K562 (cell line): ENCODE data around the gene SOX30. TPM values are rescaled to one million over a fixed set of nuclear protein-coding genes. Genes with fewer than 3 reads are reported as not detected.

Source experiments
- BDP1 ChIP-seq: IDR thresholded peaks from 3 replicates; pipeline ENCODE4 v1.6.1; 2011; ENCODE audit not compliant: insufficient read length, insufficient read depth
- CBFA2T2 ChIP-seq: fragments of 450-650 bp; conservative IDR thresholded peaks from 2 replicates; pipeline ENCODE4 v1.6.1; 2017; ENCODE audit warnings: mild to moderate bottlenecking
- HNRNPK ChIP-seq: fragments of 200-400 bp; formaldehyde crosslinking; IDR thresholded peaks from one replicate; pipeline ENCODE4 v1.6.1; 2018; ENCODE audit warnings: mild to moderate bottlenecking, low read depth, low read length; ENCODE audit not compliant: poor library complexity, severe bottlenecking
- IRF2 ChIP-seq: sonication (generic); formaldehyde crosslinking; IDR thresholded peaks from 2 replicates; pipeline ENCODE4 v1.8.1; 2022; ENCODE audit warnings: mild to moderate bottlenecking, missing genetic modification reagents
- KAT2B ChIP-seq: IDR thresholded peaks from one replicate; pipeline ENCODE4 v1.6.1; 2012; ENCODE audit warnings: low read depth, mild to moderate bottlenecking, control low read depth, inconsistent platforms, low read length, moderate library complexity
- MYNN ChIP-seq, 2 experiments: sonication (generic); formaldehyde crosslinking in 1 of 2; IDR thresholded peaks; 2 replicates each; pipeline versions ENCODE4 v1.5.0 to v1.6.1; 2016 to 2020; ENCODE audit warnings: antibody characterized with exemption in 1 of 2, missing genetic modification reagents in 1 of 2
- NBN ChIP-seq: fragments of 450-650 bp; IDR thresholded peaks from 2 replicates; pipeline ENCODE4 v1.6.1; 2016; ENCODE audit warnings: low read depth, mild to moderate bottlenecking
- NCOA6 ChIP-seq: fragments of 450-650 bp; IDR thresholded peaks from 2 replicates; pipeline ENCODE4 v1.6.1; 2017; ENCODE audit warnings: mild to moderate bottlenecking
- NRF1 ChIP-seq, 2 experiments: fragments of 450-650 bp; IDR thresholded peaks in 1 of 2; conservative IDR thresholded peaks in 1 of 2; 2 replicates each; pipeline ENCODE4 v1.6.1; 2014; ENCODE audit warnings: mild to moderate bottlenecking in 2 of 2
- SMAD1 ChIP-seq: fragments of 150-350 bp; IDR thresholded peaks from 2 replicates; pipeline ENCODE4 v1.6.1; 2014; ENCODE audit warnings: low read length, low read depth; ENCODE audit not compliant: partially characterized antibody
- TAF15 ChIP-seq: fragments of 200-400 bp; formaldehyde crosslinking; IDR thresholded peaks from 2 replicates; pipeline ENCODE4 v1.6.1; 2017; ENCODE audit warnings: mild to moderate bottlenecking, low read depth, low read length, moderate library complexity
- TCF3 ChIP-seq: sonication (generic); formaldehyde crosslinking; IDR thresholded peaks from 2 replicates; pipeline ENCODE4 v1.4.0; 2020; ENCODE audit warnings: mild to moderate bottlenecking, missing genetic modification reagents
- ZNF12 ChIP-seq: sonication (generic); formaldehyde crosslinking; IDR thresholded peaks from 2 replicates; pipeline ENCODE4 v1.4.0; 2020; ENCODE audit warnings: mild to moderate bottlenecking, missing genetic modification reagents
- polyA plus RNA-seq, 8 experiments: library from polyadenylated mRNA; depleted of rRNA in 4 of 8; stranded (reverse) in 5 of 8; unstranded in 3 of 8; fragments of >200 nt; fragmentation: Nextera tagmentation in 2 of 8; fragmentation: Illumina TruSeq in 1 of 8; extraction: Ambion mirVana in 2 of 8; extraction: Trizol in 1 of 8; gene quantifications; 2 replicates each; pipeline versions ENCODE4 v1.2.1 to v1.2.3, GENCODE V29; 2011 to 2014; ENCODE audit warnings: inconsistent platforms in 1 of 8, missing spikeins in 1 of 8
- total RNA-seq, 7 experiments: library from RNA; depleted of rRNA in 6 of 7; stranded (reverse); fragments of >200 nt in 6 of 7; fragmentation: Illumina TruSeq in 2 of 7; extraction: Trizol in 2 of 7; gene quantifications; 2 replicates each; pipeline versions ENCODE4 v1.2.1 to v1.2.3, GENCODE V29; 2011 to 2021; ENCODE audit warnings: low replicate concordance in 1 of 7
- TF ChIP-seq, protein P1 (sequence below): fragments of 200-600 bp; sonication (generic); IDR thresholded peaks from one replicate; pipeline ENCODE4 v1.6.1; 2012; ENCODE audit warnings: mild to moderate bottlenecking, low read depth, low read length, inconsistent platforms
- TF ChIP-seq, protein P2 (sequence below): fragments of 250-450 bp; sonication (Bioruptor Pico); IDR thresholded peaks from 2 replicates; pipeline ENCODE4 v1.8.0; 2022; ENCODE audit warnings: moderate library complexity, mild to moderate bottlenecking, inconsistent platforms
- TF ChIP-seq, protein P3 (sequence below): sonication (generic); formaldehyde crosslinking; IDR thresholded peaks from 2 replicates; pipeline ENCODE4 v1.8.1; 2023; ENCODE audit warnings: mild to moderate bottlenecking, missing genetic modification reagents, moderate library complexity

Gene SOX30
- total and polyA plus RNA-seq, 9 of the 15 experiments (the other 6 are each of a cell fraction or from before 2014, with no cell fraction given) = not detected

GRCh38 chr5:157640406-157641066 lies 11.7 kb downstream of the SOX30 start (continued):
- TF ChIP-seq, protein P1, sequence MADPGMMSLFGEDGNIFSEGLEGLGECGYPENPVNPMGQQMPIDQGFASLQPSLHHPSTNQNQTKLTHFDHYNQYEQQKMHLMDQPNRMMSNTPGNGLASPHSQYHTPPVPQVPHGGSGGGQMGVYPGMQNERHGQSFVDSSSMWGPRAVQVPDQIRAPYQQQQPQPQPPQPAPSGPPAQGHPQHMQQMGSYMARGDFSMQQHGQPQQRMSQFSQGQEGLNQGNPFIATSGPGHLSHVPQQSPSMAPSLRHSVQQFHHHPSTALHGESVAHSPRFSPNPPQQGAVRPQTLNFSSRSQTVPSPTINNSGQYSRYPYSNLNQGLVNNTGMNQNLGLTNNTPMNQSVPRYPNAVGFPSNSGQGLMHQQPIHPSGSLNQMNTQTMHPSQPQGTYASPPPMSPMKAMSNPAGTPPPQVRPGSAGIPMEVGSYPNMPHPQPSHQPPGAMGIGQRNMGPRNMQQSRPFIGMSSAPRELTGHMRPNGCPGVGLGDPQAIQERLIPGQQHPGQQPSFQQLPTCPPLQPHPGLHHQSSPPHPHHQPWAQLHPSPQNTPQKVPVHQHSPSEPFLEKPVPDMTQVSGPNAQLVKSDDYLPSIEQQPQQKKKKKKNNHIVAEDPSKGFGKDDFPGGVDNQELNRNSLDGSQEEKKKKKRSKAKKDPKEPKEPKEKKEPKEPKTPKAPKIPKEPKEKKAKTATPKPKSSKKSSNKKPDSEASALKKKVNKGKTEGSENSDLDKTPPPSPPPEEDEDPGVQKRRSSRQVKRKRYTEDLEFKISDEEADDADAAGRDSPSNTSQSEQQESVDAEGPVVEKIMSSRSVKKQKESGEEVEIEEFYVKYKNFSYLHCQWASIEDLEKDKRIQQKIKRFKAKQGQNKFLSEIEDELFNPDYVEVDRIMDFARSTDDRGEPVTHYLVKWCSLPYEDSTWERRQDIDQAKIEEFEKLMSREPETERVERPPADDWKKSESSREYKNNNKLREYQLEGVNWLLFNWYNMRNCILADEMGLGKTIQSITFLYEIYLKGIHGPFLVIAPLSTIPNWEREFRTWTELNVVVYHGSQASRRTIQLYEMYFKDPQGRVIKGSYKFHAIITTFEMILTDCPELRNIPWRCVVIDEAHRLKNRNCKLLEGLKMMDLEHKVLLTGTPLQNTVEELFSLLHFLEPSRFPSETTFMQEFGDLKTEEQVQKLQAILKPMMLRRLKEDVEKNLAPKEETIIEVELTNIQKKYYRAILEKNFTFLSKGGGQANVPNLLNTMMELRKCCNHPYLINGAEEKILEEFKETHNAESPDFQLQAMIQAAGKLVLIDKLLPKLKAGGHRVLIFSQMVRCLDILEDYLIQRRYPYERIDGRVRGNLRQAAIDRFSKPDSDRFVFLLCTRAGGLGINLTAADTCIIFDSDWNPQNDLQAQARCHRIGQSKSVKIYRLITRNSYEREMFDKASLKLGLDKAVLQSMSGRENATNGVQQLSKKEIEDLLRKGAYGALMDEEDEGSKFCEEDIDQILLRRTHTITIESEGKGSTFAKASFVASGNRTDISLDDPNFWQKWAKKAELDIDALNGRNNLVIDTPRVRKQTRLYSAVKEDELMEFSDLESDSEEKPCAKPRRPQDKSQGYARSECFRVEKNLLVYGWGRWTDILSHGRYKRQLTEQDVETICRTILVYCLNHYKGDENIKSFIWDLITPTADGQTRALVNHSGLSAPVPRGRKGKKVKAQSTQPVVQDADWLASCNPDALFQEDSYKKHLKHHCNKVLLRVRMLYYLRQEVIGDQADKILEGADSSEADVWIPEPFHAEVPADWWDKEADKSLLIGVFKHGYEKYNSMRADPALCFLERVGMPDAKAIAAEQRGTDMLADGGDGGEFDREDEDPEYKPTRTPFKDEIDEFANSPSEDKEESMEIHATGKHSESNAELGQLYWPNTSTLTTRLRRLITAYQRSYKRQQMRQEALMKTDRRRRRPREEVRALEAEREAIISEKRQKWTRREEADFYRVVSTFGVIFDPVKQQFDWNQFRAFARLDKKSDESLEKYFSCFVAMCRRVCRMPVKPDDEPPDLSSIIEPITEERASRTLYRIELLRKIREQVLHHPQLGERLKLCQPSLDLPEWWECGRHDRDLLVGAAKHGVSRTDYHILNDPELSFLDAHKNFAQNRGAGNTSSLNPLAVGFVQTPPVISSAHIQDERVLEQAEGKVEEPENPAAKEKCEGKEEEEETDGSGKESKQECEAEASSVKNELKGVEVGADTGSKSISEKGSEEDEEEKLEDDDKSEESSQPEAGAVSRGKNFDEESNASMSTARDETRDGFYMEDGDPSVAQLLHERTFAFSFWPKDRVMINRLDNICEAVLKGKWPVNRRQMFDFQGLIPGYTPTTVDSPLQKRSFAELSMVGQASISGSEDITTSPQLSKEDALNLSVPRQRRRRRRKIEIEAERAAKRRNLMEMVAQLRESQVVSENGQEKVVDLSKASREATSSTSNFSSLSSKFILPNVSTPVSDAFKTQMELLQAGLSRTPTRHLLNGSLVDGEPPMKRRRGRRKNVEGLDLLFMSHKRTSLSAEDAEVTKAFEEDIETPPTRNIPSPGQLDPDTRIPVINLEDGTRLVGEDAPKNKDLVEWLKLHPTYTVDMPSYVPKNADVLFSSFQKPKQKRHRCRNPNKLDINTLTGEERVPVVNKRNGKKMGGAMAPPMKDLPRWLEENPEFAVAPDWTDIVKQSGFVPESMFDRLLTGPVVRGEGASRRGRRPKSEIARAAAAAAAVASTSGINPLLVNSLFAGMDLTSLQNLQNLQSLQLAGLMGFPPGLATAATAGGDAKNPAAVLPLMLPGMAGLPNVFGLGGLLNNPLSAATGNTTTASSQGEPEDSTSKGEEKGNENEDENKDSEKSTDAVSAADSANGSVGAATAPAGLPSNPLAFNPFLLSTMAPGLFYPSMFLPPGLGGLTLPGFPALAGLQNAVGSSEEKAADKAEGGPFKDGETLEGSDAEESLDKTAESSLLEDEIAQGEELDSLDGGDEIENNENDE = no peak
- TF ChIP-seq ZNF12 = no peak
- TF ChIP-seq MYNN (IDR thresholded peaks at IDR 0.05) = no peak
- no peak for TF ChIP-seq MYNN (CRISPR knock-in tag; IDR thresholded peaks at IDR 0.05)
- TF ChIP-seq SMAD1 = no peak
- no peak for TF ChIP-seq NBN
- TF ChIP-seq NRF1 (conservative IDR thresholded peaks at IDR 0.05 in 1 of 2, IDR thresholded peaks at IDR 0.05 in 1 of 2) = peak in 1 of 2 experiments; percentile 28; a peak in 1 of 4 replicates
- TF ChIP-seq TAF15 = no peak
- no peak for TF ChIP-seq BDP1
- TF ChIP-seq KAT2B = no peak
- TF ChIP-seq NCOA6 = no peak
- TF ChIP-seq, protein P2, sequence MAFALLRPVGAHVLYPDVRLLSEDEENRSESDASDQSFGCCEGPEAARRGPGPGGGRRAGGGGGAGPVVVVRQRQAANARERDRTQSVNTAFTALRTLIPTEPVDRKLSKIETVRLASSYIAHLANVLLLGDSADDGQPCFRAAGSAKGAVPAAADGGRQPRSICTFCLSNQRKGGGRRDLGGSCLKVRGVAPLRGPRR (CRISPR knock-in tag) = no peak
- 0 out of 2 replicates have a peak, but pooled peaks have one; percentile 37 for TF ChIP-seq TCF3 (CRISPR knock-in tag)
- TF ChIP-seq IRF2 (CRISPR knock-in tag) = no peak
- TF ChIP-seq, protein P3, sequence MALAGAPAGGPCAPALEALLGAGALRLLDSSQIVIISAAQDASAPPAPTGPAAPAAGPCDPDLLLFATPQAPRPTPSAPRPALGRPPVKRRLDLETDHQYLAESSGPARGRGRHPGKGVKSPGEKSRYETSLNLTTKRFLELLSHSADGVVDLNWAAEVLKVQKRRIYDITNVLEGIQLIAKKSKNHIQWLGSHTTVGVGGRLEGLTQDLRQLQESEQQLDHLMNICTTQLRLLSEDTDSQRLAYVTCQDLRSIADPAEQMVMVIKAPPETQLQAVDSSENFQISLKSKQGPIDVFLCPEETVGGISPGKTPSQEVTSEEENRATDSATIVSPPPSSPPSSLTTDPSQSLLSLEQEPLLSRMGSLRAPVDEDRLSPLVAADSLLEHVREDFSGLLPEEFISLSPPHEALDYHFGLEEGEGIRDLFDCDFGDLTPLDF (CRISPR knock-in tag) = no peak
- TF ChIP-seq HNRNPK = no peak
- peak; percentile 31; the same call in 1 of the 2 replicates for TF ChIP-seq CBFA2T2
